GM20431 (cell line): ENCODE results near the gene SDC4.

Experiments used
- in situ Hi-C: fragments of 300-500 bp; cut with MseI, MboI; formaldehyde crosslinking; loops from one replicate; pipeline ENCODE4 v1.15.0; 2020; ENCODE audit warnings: low sequenced_read_pairs; ENCODE audit not compliant: unreplicated experiment

SDC4 gene

DNA sequence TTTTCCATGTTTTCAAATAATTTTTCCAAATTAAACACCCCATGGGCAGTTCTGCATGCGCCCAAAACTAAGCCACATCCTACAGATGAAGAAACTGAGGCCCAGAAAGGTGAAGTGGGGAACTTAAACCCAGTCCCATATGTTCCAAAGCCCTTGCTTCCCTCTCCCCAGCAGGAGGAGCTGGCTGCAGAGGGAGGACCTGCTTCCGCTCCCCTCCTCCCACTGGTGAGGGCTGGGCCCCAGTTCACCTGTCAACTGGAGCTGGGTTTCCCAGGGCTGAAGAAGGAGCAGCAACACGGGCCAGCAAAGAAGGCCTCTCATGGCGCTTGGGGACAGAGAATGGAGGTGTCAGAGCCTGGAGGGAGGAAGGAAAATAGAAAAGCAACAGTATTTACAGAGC lies 43.0 kb downstream of the SDC4 start:
- in situ Hi-C loops, result loop anchor here (25.0 kb wide), 1 partner anchor 457 kb away; no protein-coding TSS in a partner anchor

GRCh38 chr20:45304464-45304999 lies 43.7 kb downstream of the SDC4 start:
- in situ Hi-C loops, result loop anchor here (25.0 kb wide), 1 partner anchor 458 kb away; no protein-coding TSS in a partner anchor

- in situ Hi-C loops, result loop anchor here (25.0 kb wide), 1 partner anchor 458 kb away; no protein-coding TSS in a partner anchor
Measured at GRCh38 chr20:45303586-45304463, 44.4 kb downstream of the SDC4 start.

- in situ Hi-C loops, result loop anchor here (25.0 kb wide), 1 partner anchor 460 kb away; no protein-coding TSS in a partner anchor
Measured at GRCh38 chr20:45301824-45302271, 46.4 kb downstream of the SDC4 start.

GRCh38 chr20:45300961-45301360 lies 47.3 kb downstream of the SDC4 start:
- in situ Hi-C loops, result loop anchor here (25.0 kb wide), 1 partner anchor 461 kb away; no protein-coding TSS in a partner anchor

DNA sequence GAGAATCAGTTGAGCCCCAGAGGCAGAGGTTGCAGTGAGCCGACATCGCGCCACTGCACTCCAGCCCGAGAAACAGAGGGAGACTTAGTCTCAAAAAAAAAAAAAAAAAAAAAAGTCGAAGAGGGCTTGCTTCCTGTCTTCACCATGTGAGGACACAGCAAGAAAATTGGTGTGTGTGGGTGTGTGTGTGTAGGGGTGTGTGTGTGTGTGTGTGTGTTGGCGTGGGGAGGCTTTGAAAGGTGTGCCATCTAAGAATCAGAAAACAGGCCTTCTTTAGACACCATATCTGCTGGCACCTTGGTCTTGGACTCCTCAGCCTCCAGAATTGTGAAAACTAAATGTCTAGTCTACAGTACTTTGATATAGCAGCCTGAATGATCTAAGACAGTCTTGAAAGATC lies 48.4 kb downstream of the SDC4 start:
- in situ Hi-C loops, result loop anchor here (25.0 kb wide), 2 partner anchors 187 to 463 kb away; partner anchors contain the start of genes KCNS1, WFDC12 and WFDC5

DNA sequence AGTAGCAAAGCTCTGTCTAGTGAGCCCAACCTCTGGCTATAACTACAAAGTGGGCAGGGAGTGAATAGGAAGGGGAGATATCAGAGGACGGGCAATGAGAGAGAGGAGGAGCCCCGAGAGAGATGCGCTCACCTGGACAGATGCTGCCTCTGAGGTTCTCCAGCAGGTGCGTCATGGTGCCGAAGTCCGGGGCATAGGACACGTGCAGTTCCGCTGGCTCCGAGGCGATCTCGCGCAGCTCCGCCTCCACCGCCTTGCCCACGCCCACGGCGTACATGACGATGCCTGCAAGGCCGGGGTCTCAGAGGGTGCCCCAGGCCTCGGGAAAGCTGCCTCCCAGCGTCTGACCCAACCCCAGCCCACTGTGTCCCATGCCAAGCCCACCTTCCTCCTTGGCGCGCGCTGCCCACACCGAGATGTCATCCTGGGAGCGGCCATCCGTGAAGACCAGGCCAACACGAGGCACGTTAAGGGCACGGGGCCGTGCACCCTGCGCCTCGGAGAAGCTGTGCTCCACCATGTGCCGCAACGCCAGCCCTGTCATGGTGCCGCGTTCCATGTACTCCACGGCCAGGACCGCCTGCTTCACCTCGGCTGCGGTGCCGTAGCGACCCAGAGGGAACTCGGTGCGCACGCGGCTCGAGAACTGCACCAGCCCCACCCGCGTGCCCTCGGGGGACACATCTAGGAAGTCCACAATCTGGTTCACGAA lies 50.3 kb downstream of the SDC4 start:
- in situ Hi-C loops, result loop anchor here (25.0 kb wide), 1 partner anchor 186 kb away; the partner anchor contains the start of genes KCNS1, WFDC12 and WFDC5

DNA sequence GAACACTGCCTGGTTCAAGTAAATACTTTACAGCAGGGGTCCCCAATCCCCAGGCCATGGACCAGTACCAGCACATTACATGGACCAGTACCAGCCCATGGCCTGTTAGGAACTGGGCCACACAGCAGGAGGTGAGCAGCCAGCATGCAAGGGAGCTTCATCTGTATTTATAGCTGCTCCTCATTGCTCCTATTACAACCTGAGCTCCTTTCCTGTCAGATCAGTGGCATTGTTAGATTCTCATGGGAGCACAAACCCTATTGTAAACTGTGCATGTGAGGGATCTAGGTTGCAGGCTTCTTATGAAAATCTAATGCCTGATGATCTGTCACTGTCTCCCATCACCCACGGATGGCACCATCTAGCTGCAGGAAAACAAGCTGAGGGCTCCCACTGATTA lies 53.6 kb downstream of the SDC4 start:
- in situ Hi-C loops, result loop anchor here (25.0 kb wide), 1 partner anchor 182 kb away; the partner anchor contains the start of genes KCNS1, WFDC12 and WFDC5

DNA sequence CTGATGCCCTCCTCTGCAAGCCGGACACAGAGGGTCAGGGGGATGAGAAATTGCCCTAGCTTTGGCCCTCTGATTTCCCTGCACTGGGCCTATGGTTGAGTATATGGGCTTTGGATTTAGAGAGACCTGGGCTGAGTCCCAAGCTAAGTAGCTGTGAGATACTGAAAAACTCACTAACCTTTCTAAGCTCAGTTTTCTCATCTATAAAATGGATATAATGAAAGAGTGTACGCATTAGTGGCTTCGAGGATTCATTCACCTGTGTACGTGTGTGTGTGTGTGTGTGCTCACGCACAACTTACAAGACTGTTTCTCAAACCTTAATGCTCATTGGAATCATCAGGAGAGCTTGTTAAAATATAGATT lies 54.2 kb downstream of the SDC4 start:
- in situ Hi-C loops, result loop anchor here (25.0 kb wide), 1 partner anchor 182 kb away; the partner anchor contains the start of genes KCNS1, WFDC12 and WFDC5

- in situ Hi-C loops, result loop anchor here (25.0 kb wide), 1 partner anchor 181 kb away; the partner anchor contains the start of genes KCNS1, WFDC12 and WFDC5
Measured at GRCh38 chr20:45293041-45294002, 54.9 kb downstream of the SDC4 start.

DNA sequence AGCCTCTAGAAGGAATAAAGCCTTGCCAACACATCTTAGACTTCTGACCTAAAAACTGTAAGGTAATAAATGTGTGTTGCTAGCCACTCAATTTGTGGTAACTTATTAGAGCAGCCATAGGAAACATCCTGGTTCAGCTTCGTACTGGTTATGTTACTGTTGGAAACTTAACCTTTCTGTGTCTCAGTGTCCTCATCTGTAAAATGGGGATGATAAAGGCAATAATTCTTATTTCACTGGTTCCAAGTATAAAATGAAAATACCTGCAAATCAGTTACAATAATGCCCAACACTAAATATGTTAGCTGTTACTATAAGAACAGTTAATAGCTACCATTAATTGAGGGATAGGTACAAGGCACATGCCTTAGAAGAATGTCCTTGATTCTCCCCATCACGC lies 55.9 kb downstream of the SDC4 start:
- in situ Hi-C loops, result loop anchor here (25.0 kb wide), 1 partner anchor 180 kb away; the partner anchor contains the start of genes KCNS1, WFDC12 and WFDC5

- in situ Hi-C loops, result loop anchor here (25.0 kb wide), 1 partner anchor 179 kb away; the partner anchor contains the start of genes KCNS1, WFDC12 and WFDC5
Measured at GRCh38 chr20:45291526-45291925, 56.7 kb downstream of the SDC4 start.

- in situ Hi-C loops, result loop anchor here (25.0 kb wide), 1 partner anchor 179 kb away; the partner anchor contains the start of genes KCNS1, WFDC12 and WFDC5
Measured at GRCh38 chr20:45290677-45291355, 57.4 kb downstream of the SDC4 start.

DNA sequence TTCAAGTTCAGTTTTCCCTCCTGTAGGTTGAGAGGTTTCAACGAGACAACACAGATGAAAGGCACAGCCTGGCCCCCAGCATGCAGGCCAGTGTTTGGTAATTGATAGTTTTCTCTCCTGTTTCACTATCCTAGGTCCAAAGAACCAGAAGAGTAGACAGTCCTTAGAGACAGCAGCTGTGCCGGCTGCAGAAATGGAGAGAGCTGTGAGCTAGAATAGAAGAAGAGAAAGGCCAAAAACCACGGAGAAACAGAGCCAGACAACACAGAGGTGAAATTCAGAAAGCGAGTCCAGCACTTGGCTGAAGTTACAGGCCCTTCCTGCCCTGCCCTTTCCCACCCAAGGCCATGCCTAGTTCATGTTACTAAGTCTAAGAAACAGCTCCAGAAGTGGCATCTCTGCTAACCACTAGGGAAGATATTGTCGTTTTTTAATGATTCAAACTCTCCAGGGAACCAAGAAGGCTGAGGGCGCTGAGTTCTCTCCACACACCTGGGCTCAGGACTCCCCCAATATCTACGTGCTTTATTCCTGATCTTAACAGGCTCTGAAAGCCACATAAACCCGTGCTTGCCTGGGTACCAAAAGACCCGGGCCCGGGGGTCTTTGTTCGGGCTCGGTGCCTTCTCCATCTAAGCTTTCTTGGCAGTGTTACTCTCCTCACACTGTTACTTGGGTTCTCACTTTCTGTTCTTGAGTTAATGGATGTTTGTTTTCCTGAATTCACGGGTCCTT lies 58.1 kb downstream of the SDC4 start:
- in situ Hi-C loops, result loop anchor here (25.0 kb wide), 1 partner anchor 178 kb away; the partner anchor contains the start of genes KCNS1, WFDC12 and WFDC5

GRCh38 chr20:45288860-45289259 lies 59.4 kb downstream of the SDC4 start:
- in situ Hi-C loops, result loop anchor here (25.0 kb wide), 1 partner anchor 177 kb away; the partner anchor contains the start of genes KCNS1, WFDC12 and WFDC5

GRCh38 chr20:45288376-45288775 lies 59.8 kb downstream of the SDC4 start:
- in situ Hi-C loops, result loop anchor here (25.0 kb wide), 1 partner anchor 176 kb away; the partner anchor contains the start of genes KCNS1, WFDC12 and WFDC5

DNA sequence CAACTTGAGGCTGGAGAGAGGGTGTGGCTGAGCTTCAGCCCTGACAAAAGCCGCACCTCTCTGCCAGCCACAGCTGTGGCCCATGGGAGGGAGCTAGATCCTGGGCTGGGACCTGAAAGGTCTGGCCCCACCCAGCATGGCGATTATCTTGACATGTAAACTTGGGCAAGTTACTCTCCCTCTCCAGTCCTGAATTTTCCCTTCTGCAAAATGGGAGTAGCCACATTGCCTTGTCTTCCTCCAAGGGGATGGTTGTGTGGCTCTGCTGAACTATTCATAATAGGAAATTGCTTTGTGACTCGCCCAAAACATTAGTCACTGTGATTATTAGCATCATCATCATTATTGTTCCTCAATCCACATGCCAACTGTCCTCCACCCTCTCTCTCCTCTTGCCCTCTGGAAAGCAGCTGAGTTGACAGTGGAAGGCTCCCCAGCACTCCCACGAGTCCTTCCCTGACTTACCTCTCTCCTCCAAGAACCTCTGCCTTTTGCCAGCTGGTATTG lies 64.6 kb downstream of the SDC4 start:
- in situ Hi-C loops, result loop anchor here (25.0 kb wide), 1 partner anchor 171 kb away; the partner anchor contains the start of genes KCNS1, WFDC12 and WFDC5
